Esophagus squamous epithelium (tissue), 5 donors: Measurements from ENCODE around the gene UPF1. TPM values are rescaled to one million over a fixed set of nuclear protein-coding genes. Genes with fewer than 3 reads are reported as not detected.

Experiments used
- DNase-seq: peaks from one replicate; lab custom pipeline; 2025; lab: John Stamatoyannopoulos, UW
- H3K27ac ChIP-seq, 4 donors: fragments of 200-600 bp; sonication (generic); one replicate each; pipeline ENCODE4 v1.5.1; 2016 to 2019; ENCODE audit warnings: mild to moderate bottlenecking in 1 of 4
- H3K27me3 ChIP-seq, 4 donors: fragments of 200-600 bp; sonication (generic); 1 replicate in 3 of 4; 2 replicates in 1 of 4; pipeline versions ENCODE4 v1.5.1 to v1.6.0; 2017 to 2021; ENCODE audit warnings: antibody characterized with exemption in 1 of 4
- H3K36me3 ChIP-seq, 3 donors: fragments of 200-600 bp; sonication (generic); one replicate each; pipeline ENCODE4 v1.5.1; 2016 to 2019
- H3K4me1 ChIP-seq, 3 donors: fragments of 200-600 bp; sonication (generic); one replicate each; pipeline ENCODE4 v1.5.1; 2017 to 2019
- H3K4me3 ChIP-seq, 4 donors: fragments of 200-600 bp; sonication (generic); 1 replicate in 3 of 4; 2 replicates in 1 of 4; pipeline ENCODE4 v1.5.1; 2016 to 2019; ENCODE audit warnings: mild to moderate bottlenecking in 2 of 4, moderate library complexity in 1 of 4
- H3K9me3 ChIP-seq, 3 donors: fragments of 200-600 bp; sonication (generic); one replicate each; pipeline ENCODE4 v1.5.1; 2016 to 2019
- CTCF ChIP-seq, 6 experiments: fragments of 450-650 bp in 4 of 6; fragments of 200-600 bp in 2 of 6; sonication (generic) in 2 of 6; IDR thresholded peaks; one replicate each; pipeline ENCODE4 v1.5.1; 2016 to 2019; ENCODE audit warnings: antibody characterized with exemption in 6 of 6, mild to moderate bottlenecking in 4 of 6, moderate library complexity in 4 of 6
- POLR2A ChIP-seq, 4 donors: fragments of 450-650 bp; IDR thresholded peaks; one replicate each; pipeline ENCODE4 v1.6.1; 2017; ENCODE audit warnings: antibody characterized with exemption in 4 of 4, mild to moderate bottlenecking in 4 of 4, moderate library complexity in 3 of 4
- WGBS, 2 donors: methylation state at CpG; one replicate each; pipeline ENCODE4 v1.1.5; 2018; 5-methylcytosine and 5-hydroxymethylcytosine counted together
- intact Hi-C: fragments of 100-400 bp; cut with DNase I; formaldehyde crosslinking; loops from one replicate; pipeline ENCODE4 v1.15.0; 2022
- total RNA-seq, 4 donors: library from RNA; depleted of rRNA; stranded (reverse); fragments of >200 nt; gene quantifications; one replicate each; pipeline ENCODE4 v1.1.0, GENCODE V29; 2016
- donor health status: DM: yes; HTN: yes; CAD: no.

The UPF1 gene
- total RNA-seq, 4 donors from 2014 or later: 31.6 to 69.7 (median 55.6) TPM

GRCh38 chr19:18897094-18898029, 65.6 kb downstream of the UPF1 start:
- intact Hi-C loops: no loop called here
- DNase-seq: no peak
- TF ChIP-seq CTCF (IDR thresholded peaks at IDR 0.05) (no peak), POLR2A (IDR thresholded peaks at IDR 0.05) (no peak)
- peaks cover 7 to 52% (median 14%) of the 10 kb centered on the region in 4 donors for H3K27me3 ChIP-seq
- WGBS, 2 donors: 76 to 87% methylated on average over 18 to 19 of the region's 25 CpGs
- no peak overlapping the region for H3K27ac ChIP-seq
- peaks cover 10 to 32% (median 21%) of the 10 kb centered on the region in 3 donors for H3K4me1 ChIP-seq
- no peak overlapping the region for H3K4me3 ChIP-seq
- no peaks in the 10 kb centered on the region for H3K9me3 ChIP-seq
- H3K36me3 ChIP-seq: peaks cover 8 to 42% (median 14%) of the 10 kb centered on the region in 3 donors

- Histone ChIP-seq H3K27me3 (peaks cover 7 to 44% (median 14%) of the 10 kb centered on the region in 4 donors), H3K27ac (no peak overlapping the region), H3K4me1 (peaks cover 10 to 32% (median 21%) of the 10 kb centered on the region in 3 donors), H3K9me3 (no peaks in the 10 kb centered on the region), H3K4me3 (no peak overlapping the region), H3K36me3 (peaks cover 8 to 47% (median 14%) of the 10 kb centered on the region in 3 donors)
- WGBS, 2 donors: 100% methylated on average over 1 of the region's 18 CpGs; no CpG with 5 or more reads in 1 of the 2 donors
- intact Hi-C loops: no loop called here
- no peak for TF ChIP-seq CTCF (IDR thresholded peaks at IDR 0.05)
- no peak for TF ChIP-seq POLR2A (IDR thresholded peaks at IDR 0.05)
- no peak for DNase-seq
Observed at GRCh38 chr19:18898081-18898606, 66.4 kb downstream of the UPF1 start.

GRCh38 chr19:18898607-18899408, 67.0 kb downstream of the UPF1 start:
- Histone ChIP-seq H3K9me3 (no peaks in the 10 kb centered on the region), H3K27me3 (peaks cover 7 to 37% (median 13%) of the 10 kb centered on the region in 4 donors), H3K27ac (no peak overlapping the region), H3K4me1 (peaks cover 10 to 29% (median 21%) of the 10 kb centered on the region in 3 donors), H3K36me3 (peaks cover 8 to 54% (median 14%) of the 10 kb centered on the region in 3 donors), H3K4me3 (no peak overlapping the region)
- no peak for DNase-seq
- 80 to 88% methylated on average over 3 to 4 of the region's 18 CpGs for WGBS, 2 donors
- intact Hi-C loops: no loop called here
- TF ChIP-seq POLR2A (IDR thresholded peaks at IDR 0.05) (no peak), CTCF (IDR thresholded peaks at IDR 0.05) (no peak)

- Histone ChIP-seq H3K4me1 (peaks cover 7 to 19% (median 18%) of the 10 kb centered on the region in 3 donors), H3K27me3 (peaks cover 3 to 26% (median 7%) of the 10 kb centered on the region in 4 donors), H3K36me3 (peaks cover 8 to 65% (median 14%) of the 10 kb centered on the region in 3 donors), H3K27ac (no peak overlapping the region), H3K4me3 (no peak overlapping the region), H3K9me3 (no peaks in the 10 kb centered on the region)
- 86 to 96% methylated on average over 4 of the region's 20 CpGs for WGBS, 2 donors
- intact Hi-C loops: no loop called here
- no peak for TF ChIP-seq POLR2A (IDR thresholded peaks at IDR 0.05)
- TF ChIP-seq CTCF (IDR thresholded peaks at IDR 0.05): no peak
- DNase-seq: no peak
Observed at GRCh38 chr19:18899624-18900560, 68.1 kb downstream of the UPF1 start.
